Ishikawa (cell line): ENCODE results near the gene TGM5.

ENCODE experiments used
- CEBPB ChIP-seq: IDR thresholded peaks from 2 replicates; pipeline ENCODE4 v1.6.1; 2012
- CREB1 ChIP-seq: IDR thresholded peaks from 2 replicates; pipeline ENCODE4 v1.6.1; 2012; ENCODE audit warnings: low read depth
- EGR1 ChIP-seq: IDR thresholded peaks from 2 replicates; pipeline ENCODE4 v1.6.1; 2012
- EP300 ChIP-seq: IDR thresholded peaks from 2 replicates; pipeline ENCODE4 v1.6.1; 2012; ENCODE audit warnings: borderline replicate concordance
- FOXM1 ChIP-seq: IDR thresholded peaks from 2 replicates; pipeline ENCODE4 v1.6.1; 2012; ENCODE audit warnings: low read depth, borderline replicate concordance
- MAX ChIP-seq: IDR thresholded peaks from 2 replicates; pipeline ENCODE4 v1.6.1; 2012
- NFIC ChIP-seq: IDR thresholded peaks from 2 replicates; pipeline ENCODE4 v1.6.1; 2012
- RAD21 ChIP-seq: IDR thresholded peaks from 2 replicates; pipeline ENCODE4 v1.6.1; 2012; ENCODE audit warnings: low read depth
- REST ChIP-seq: IDR thresholded peaks from 2 replicates; pipeline ENCODE4 v1.6.1; 2012; ENCODE audit warnings: low read depth, mild to moderate bottlenecking
- TAF1 ChIP-seq: IDR thresholded peaks from 2 replicates; pipeline ENCODE4 v1.6.1; 2012; ENCODE audit warnings: low read depth, mild to moderate bottlenecking
- TCF12 ChIP-seq: IDR thresholded peaks from 2 replicates; pipeline ENCODE4 v1.6.1; 2012; ENCODE audit warnings: low read depth
- TEAD4 ChIP-seq: IDR thresholded peaks from 2 replicates; pipeline ENCODE4 v1.6.1; 2012
- USF1 ChIP-seq: IDR thresholded peaks from 2 replicates; pipeline ENCODE4 v1.6.1; 2012
- YY1 ChIP-seq: IDR thresholded peaks from 2 replicates; pipeline ENCODE4 v1.6.1; 2012; ENCODE audit warnings: low read depth
- ZBTB7A ChIP-seq: IDR thresholded peaks from 2 replicates; pipeline ENCODE4 v1.6.1; 2012; ENCODE audit warnings: low read depth

The TGM5 gene

GRCh38 chr15:43292375-43293078 is 25.8 kb upstream of the TGM5 start:
- TF ChIP-seq FOXM1 (no peak), EP300 (no peak), RAD21 (no peak), CREB1 (no peak), USF1 (no peak), ZBTB7A (no peak), CEBPB (no peak), EGR1 (no peak), TEAD4 (no peak)

- no peak for TF ChIP-seq MAX
- no peak for TF ChIP-seq FOXM1
These were observed 20.5 kb upstream of the TGM5 start for GRCh38 chr15:43287254-43287653.

- TF ChIP-seq YY1 (no peak), TCF12 (no peak), CEBPB (no peak), ZBTB7A (no peak), USF1 (no peak), REST (no peak), TAF1 (no peak)
These were observed 19.3 kb upstream of the TGM5 start for GRCh38 chr15:43286074-43286473.

GRCh38 chr15:43285609-43286037 is 18.9 kb upstream of the TGM5 start:
- no peak for TF ChIP-seq FOXM1
- TF ChIP-seq RAD21: peak; percentile 91

- TF ChIP-seq FOXM1: no peak
- TF ChIP-seq TCF12: no peak
- no peak for TF ChIP-seq CEBPB
- TF ChIP-seq EGR1: no peak
- no peak for TF ChIP-seq TAF1
- no peak for TF ChIP-seq USF1
These were observed 16.8 kb upstream of the TGM5 start for GRCh38 chr15:43283526-43283925.

- TF ChIP-seq EGR1: no peak
- no peak for TF ChIP-seq TCF12
- no peak for TF ChIP-seq CREB1
- no peak for TF ChIP-seq YY1
- no peak for TF ChIP-seq NFIC
- TF ChIP-seq CEBPB: no peak
- no peak for TF ChIP-seq RAD21
- no peak for TF ChIP-seq TEAD4
- no peak for TF ChIP-seq USF1
- no peak for TF ChIP-seq REST
- TF ChIP-seq FOXM1: no peak
- TF ChIP-seq MAX: no peak
- no peak for TF ChIP-seq ZBTB7A
- no peak for TF ChIP-seq TAF1
- no peak for TF ChIP-seq EP300
These were observed 15.3 kb upstream of the TGM5 start for GRCh38 chr15:43281926-43282602.
